ENCODE measurements around the gene BRD3OS.
A peak's percentile ranks its signal among the peaks of the same experiment; 100 is the strongest.

Gene BRD3OS

GRCh38 chr9:134004881-134005280 lies 20.4 kb upstream of the BRD3OS start:
- no peak for DNase-seq (ENCODE audit: low read depth in 2 of 2)

- DNase-seq (ENCODE audit: low read depth in 2 of 2): no peak
These were observed 19.9 kb upstream of the BRD3OS start for GRCh38 chr9:134005381-134005780.

- no peak for DNase-seq (ENCODE audit: low read depth in 2 of 2)
These were observed 18.1 kb upstream of the BRD3OS start for GRCh38 chr9:134007150-134007549.

- no peak for DNase-seq (ENCODE audit: low read depth in 2 of 2)
These were observed 17.7 kb upstream of the BRD3OS start for GRCh38 chr9:134007571-134007970.

GRCh38 chr9:134010310-134011173 lies 14.7 kb upstream of the BRD3OS start:
- DNase-seq (ENCODE audit: low read depth in 2 of 2): no peak

GRCh38 chr9:134011401-134011800 lies 13.9 kb upstream of the BRD3OS start:
- DNase-seq (ENCODE audit: low read depth in 2 of 2): no peak

GRCh38 chr9:134014946-134015345 lies 10.3 kb upstream of the BRD3OS start:
- no peak for DNase-seq (ENCODE audit: low read depth in 2 of 2)

GRCh38 chr9:134024214-134024792 lies 978 bp upstream of the BRD3OS start:
- DNase-seq (ENCODE audit: low read depth in 2 of 2): no peak

GRCh38 chr9:134025606-134026541 lies 593 bp downstream of the BRD3OS start:
- DNase-seq (ENCODE audit: low read depth in 2 of 2): peak in 1 of 2 experiments; percentile 5

- DNase-seq (ENCODE audit: low read depth in 2 of 2): no peak
These were observed 1.3 kb downstream of the BRD3OS start for GRCh38 chr9:134026581-134026980.

GRCh38 chr9:134026981-134027380 lies 1.7 kb downstream of the BRD3OS start:
- no peak for DNase-seq (ENCODE audit: low read depth in 2 of 2)

- DNase-seq (ENCODE audit: low read depth in 2 of 2): no peak
These were observed 2.3 kb downstream of the BRD3OS start for GRCh38 chr9:134027561-134027960.

- no peak for DNase-seq (ENCODE audit: low read depth in 2 of 2)
These were observed 2.8 kb downstream of the BRD3OS start for GRCh38 chr9:134028076-134028475.

GRCh38 chr9:134028575-134029247 lies 3.4 kb downstream of the BRD3OS start:
- no peak for DNase-seq (ENCODE audit: low read depth in 2 of 2)

- DNase-seq (ENCODE audit: low read depth in 2 of 2): no peak
These were observed 4.3 kb downstream of the BRD3OS start for GRCh38 chr9:134029248-134030226.

GRCh38 chr9:134030821-134031470 lies 5.7 kb downstream of the BRD3OS start:
- DNase-seq (ENCODE audit: low read depth in 2 of 2): no peak

- DNase-seq (ENCODE audit: low read depth in 2 of 2): no peak
These were observed 6.5 kb downstream of the BRD3OS start for GRCh38 chr9:134031783-134032182.

- DNase-seq (ENCODE audit: low read depth in 2 of 2): no peak
These were observed 7.4 kb downstream of the BRD3OS start for GRCh38 chr9:134032456-134033222.
